AG09309 (cell line): Measurements from ENCODE around the gene AASDH.

ENCODE experiments used
- DNase-seq: peaks from one replicate; pipeline ENCODE4 v3.0.0-alpha.2; 2010; ENCODE audit warnings: low read depth
- H3K4me3 ChIP-seq: 2 replicates; pipeline ENCODE4 v1.5.1; 2011; ENCODE audit warnings: mild to moderate bottlenecking, low read depth, low read length, moderate library complexity; ENCODE audit not compliant: control insufficient read depth
- TF ChIP-seq, protein P1 (sequence below): IDR thresholded peaks from 2 replicates; pipeline ENCODE4 v1.5.1; 2011; ENCODE audit warnings: mild to moderate bottlenecking, low read depth, low read length, inconsistent platforms; ENCODE audit not compliant: insufficient read depth, control insufficient read depth; ENCODE audit errors: missing control alignments

The AASDH gene

DNA sequence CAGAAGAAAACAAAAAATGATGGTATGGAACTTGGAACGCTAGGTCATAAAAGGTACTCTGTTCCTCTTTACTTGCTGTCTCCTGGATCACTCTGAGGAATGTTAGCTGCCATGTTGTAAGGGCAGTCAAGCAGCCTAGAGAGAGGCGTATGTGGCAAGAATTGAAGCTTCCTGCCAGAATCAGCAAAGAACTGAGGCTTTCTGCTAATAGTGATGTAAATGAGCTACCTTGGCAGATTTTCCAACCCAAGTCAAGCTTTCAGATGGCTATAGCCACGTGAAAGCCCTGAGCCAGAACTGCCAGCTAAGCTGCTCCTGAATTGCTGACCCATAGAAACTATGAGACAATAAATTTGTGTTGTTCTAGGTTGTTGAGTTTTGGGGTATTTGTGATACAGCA is 38.7 kb downstream of the AASDH start:
- no peak overlapping the region for H3K4me3 ChIP-seq

DNA sequence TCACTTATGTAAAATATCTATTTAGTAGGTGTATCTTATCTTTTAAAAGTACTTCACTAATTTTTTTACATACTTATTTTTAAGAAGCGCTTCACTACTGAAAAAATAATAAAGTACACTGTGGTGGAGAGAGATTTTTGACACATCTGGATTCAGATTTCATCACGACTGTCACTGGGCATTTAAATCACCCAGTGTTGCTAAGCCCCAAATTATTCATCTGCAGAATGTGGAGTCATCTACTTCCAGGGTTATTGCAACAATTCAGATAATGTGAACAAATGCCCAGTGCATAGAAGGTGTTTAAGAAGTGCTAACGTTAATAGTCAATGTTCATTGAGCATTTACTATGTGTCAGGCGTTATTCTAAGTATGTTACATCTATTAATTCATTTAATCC is 41.8 kb downstream of the AASDH start:
- DNase-seq: no peak
- TF ChIP-seq, protein P1, sequence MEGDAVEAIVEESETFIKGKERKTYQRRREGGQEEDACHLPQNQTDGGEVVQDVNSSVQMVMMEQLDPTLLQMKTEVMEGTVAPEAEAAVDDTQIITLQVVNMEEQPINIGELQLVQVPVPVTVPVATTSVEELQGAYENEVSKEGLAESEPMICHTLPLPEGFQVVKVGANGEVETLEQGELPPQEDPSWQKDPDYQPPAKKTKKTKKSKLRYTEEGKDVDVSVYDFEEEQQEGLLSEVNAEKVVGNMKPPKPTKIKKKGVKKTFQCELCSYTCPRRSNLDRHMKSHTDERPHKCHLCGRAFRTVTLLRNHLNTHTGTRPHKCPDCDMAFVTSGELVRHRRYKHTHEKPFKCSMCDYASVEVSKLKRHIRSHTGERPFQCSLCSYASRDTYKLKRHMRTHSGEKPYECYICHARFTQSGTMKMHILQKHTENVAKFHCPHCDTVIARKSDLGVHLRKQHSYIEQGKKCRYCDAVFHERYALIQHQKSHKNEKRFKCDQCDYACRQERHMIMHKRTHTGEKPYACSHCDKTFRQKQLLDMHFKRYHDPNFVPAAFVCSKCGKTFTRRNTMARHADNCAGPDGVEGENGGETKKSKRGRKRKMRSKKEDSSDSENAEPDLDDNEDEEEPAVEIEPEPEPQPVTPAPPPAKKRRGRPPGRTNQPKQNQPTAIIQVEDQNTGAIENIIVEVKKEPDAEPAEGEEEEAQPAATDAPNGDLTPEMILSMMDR: no peak
- no peak overlapping the region for H3K4me3 ChIP-seq

More for the DNA sequence above, 38.7 kb downstream of the AASDH start:
- no peak for DNase-seq
- TF ChIP-seq, protein P1: no peak

DNA sequence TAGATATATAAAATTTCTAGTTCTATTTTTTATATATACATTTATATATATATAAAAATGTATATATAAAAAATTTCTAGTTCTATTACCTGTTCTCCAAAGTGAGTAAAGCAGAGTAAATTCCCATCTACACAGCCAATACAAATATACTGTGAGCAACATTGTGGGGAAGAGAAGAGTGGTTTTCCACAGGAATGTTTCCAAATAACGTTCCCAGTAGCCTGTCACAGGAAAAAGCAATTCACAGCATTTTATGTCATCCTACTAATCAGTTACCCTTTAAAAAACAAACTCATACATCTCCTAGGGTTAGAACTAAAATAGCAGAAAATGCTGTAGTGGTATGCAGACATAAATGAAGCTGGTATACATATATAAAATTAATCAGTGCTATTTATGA is 44.5 kb downstream of the AASDH start:
- TF ChIP-seq, protein P1: no peak
- no peak for DNase-seq
- H3K4me3 ChIP-seq: no peak overlapping the region

DNA sequence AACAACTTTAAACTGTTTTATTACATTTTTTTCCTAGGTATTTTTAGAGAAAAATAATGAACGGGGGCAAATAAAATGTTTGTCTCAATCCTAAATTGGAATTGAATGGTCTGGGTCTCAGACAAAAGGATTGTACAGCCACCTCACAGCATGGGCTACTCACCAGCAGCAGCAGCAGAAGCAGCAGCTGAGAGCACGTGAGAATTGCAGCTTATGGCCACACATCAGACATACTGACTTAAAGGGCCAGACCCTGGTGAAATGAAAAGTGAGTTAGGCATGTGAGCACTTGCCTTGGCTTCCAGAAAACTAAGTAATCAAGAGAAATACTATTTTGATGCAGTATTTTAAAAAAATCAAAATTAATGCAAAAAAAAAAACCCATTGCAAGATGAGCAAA is 56.6 kb downstream of the AASDH start:
- H3K4me3 ChIP-seq: no peak overlapping the region
- DNase-seq: no peak

DNA sequence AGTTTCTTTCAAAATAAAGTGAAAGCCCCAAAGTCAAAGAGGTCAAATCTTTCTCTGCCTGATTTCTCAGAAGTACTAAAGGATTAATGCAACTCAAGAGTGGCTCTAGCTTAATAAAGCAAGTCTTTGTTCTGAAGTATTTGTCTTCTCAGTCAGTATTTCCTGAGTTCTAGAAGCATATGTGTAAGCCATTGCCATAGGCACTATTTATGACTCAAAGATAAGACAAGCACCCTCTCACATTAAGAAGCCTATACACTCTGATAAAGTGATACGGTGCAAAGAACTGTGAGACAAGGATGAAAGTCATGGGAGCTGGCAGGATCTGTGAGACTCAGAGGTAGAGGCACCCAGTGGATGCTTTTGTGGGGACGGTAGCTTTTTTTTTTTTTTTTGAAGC is 60.9 kb downstream of the AASDH start:
- no peak for DNase-seq
- TF ChIP-seq, protein P1: no peak
- no peak overlapping the region for H3K4me3 ChIP-seq

More for the DNA sequence above, 56.6 kb downstream of the AASDH start:
- TF ChIP-seq, protein P1: no peak

DNA sequence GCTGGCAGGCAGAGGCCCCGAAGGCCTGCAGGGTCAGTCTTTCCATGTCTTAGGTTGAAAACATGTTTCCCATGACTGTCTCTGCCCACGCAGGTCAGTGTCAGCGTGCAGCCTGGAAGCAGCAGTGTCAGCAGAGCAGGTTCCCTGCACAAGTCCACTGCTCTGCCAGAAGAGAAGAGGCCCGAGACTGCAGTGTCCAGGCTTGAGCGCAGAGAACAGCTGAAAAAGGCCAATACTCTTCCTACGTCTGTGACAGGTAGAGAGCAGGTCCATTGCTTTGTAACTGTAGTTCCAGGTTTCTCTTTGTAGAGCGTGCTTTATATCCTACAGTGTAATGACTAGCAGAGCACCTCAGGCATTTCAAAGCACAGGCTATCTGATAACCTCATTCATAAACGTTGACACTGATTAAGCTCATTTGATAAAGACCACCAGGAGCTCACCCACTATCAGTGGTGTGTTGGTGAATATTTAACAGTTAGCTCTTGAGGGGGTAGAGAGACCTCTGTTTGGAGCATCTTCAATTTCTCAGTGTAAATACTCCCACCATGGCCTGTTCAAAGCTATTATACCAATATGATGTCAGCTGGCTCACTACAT is 63.2 kb downstream of the AASDH start:
- TF ChIP-seq, protein P1: no peak
- no peak overlapping the region for H3K4me3 ChIP-seq

DNA sequence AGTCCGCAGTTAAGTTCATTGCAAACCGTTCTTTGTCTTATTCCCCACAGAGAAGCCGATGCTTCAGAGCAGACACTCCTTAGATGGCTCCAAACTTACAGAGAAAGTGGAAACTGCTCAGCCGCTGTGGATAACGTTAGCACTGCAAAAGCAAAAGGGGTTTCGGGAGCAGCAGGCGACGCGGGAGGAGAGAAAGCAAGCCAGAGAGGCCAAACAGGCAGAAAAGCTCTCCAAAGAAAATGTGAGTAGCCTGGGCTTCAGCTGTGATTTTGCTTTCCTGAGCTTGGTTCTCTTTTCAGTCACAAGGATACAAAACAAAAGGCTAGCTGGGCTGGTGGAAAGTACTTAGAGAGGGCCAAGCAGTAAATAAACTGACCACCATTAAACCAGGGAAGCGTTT is 64.0 kb downstream of the AASDH start:
- H3K4me3 ChIP-seq: no peak overlapping the region
- TF ChIP-seq, protein P1: no peak
- no peak for DNase-seq

More for the DNA sequence above, 63.2 kb downstream of the AASDH start:
- no peak for DNase-seq
